Natural killer cell (primary cell): Measurements from ENCODE around the gene LBX2. TPM values are rescaled to one million over a fixed set of nuclear protein-coding genes. Genes with fewer than 3 reads are reported as not detected.

Experiments used
- ATAC-seq, 3 donors: fragments of 150-1000 bp in 2 of 3; fragments of 200-7000 bp in 1 of 3; cut with Tn5 transposase; 1 replicate in 1 of 3; 2 replicates in 2 of 3; pipeline ENCODE4 v1.10.0; 2021; ENCODE audit warnings: mild to moderate bottlenecking in 2 of 3, moderate library complexity in 2 of 3
- DNase-seq, 2 donors: peaks; one replicate each; pipeline versions ENCODE4 v3.0.0 to v3.0.0-alpha.2; 2013 to 2021; ENCODE audit warnings: mixed read lengths in 1 of 2
- H3K27ac ChIP-seq: one replicate; pipeline ENCODE4 v1.5.1; 2013; ENCODE audit warnings: mild to moderate bottlenecking, low read length
- H3K27me3 ChIP-seq: one replicate; pipeline ENCODE4 v1.6.1; 2013; ENCODE audit warnings: low read length; ENCODE audit not compliant: control insufficient read depth, insufficient read depth
- H3K36me3 ChIP-seq: one replicate; pipeline ENCODE4 v1.6.1; 2013; ENCODE audit warnings: low read length; ENCODE audit not compliant: control insufficient read depth, insufficient read depth
- H3K4me1 ChIP-seq: one replicate; pipeline ENCODE4 v1.6.1; 2013; ENCODE audit warnings: low read length; ENCODE audit not compliant: control insufficient read depth, insufficient read depth
- H3K4me3 ChIP-seq: one replicate; pipeline ENCODE4 v1.5.1; 2013; ENCODE audit warnings: low read length
- H3K9me3 ChIP-seq: one replicate; pipeline ENCODE4 v1.6.1; 2013; ENCODE audit warnings: low read length; ENCODE audit not compliant: control insufficient read depth, insufficient read depth
- H3K27ac Mint-ChIP-seq, 2 donors: one replicate each; pipeline ENCODE4 v1.8.0; 2022; ENCODE audit warnings: mild to moderate bottlenecking in 2 of 2, mixed read lengths in 2 of 2, moderate library complexity in 1 of 2
- H3K27me3 Mint-ChIP-seq, 2 donors: one replicate each; pipeline ENCODE4 v1.8.0; 2022; ENCODE audit warnings: low read depth in 2 of 2, mixed read lengths in 2 of 2
- H3K36me3 Mint-ChIP-seq: one replicate; pipeline ENCODE4 v1.8.0; 2022; ENCODE audit warnings: mixed read lengths
- H3K4me1 Mint-ChIP-seq, 2 donors: one replicate each; pipeline ENCODE4 v1.8.0; 2022; ENCODE audit warnings: mixed read lengths in 2 of 2
- H3K4me3 Mint-ChIP-seq: one replicate; pipeline ENCODE4 v1.8.0; 2022; ENCODE audit warnings: mild to moderate bottlenecking, moderate library complexity, mixed read lengths
- H3K9me3 Mint-ChIP-seq, 2 donors: one replicate each; pipeline ENCODE4 v1.8.0; 2022; ENCODE audit warnings: mixed read lengths in 2 of 2
- WGBS: methylation state at CpG from one replicate; pipeline ENCODE4 v1.1.7; 2013; ENCODE audit warnings: missing lambda C conversion rate; ENCODE audit not compliant: insufficient coverage; 5-methylcytosine and 5-hydroxymethylcytosine counted together
- intact Hi-C: fragments of 100-400 bp; cut with micrococcal nuclease; formaldehyde crosslinking; loops from one replicate; pipeline ENCODE4 v1.14.2; 2022
- total RNA-seq, 4 donors: library from RNA; stranded (reverse); fragments of 120-200 nt in 1 of 4; gene quantifications; one replicate each; pipeline versions ENCODE4 v1.2.3 to v1.2.4, GENCODE V29; 2013 to 2022
- TF ChIP-seq, protein P1 (sequence below): fragments of 200-600 bp; IDR thresholded peaks from one replicate; pipeline ENCODE4 v1.8.0; 2022; ENCODE audit warnings: antibody characterized with exemption

LBX2 gene
- total RNA-seq, 3 donors from 2014 or later (not counting 1 experiment from before 2014, with no cell fraction given): 1.7 to 1.9 (median 1.8) TPM

DNA sequence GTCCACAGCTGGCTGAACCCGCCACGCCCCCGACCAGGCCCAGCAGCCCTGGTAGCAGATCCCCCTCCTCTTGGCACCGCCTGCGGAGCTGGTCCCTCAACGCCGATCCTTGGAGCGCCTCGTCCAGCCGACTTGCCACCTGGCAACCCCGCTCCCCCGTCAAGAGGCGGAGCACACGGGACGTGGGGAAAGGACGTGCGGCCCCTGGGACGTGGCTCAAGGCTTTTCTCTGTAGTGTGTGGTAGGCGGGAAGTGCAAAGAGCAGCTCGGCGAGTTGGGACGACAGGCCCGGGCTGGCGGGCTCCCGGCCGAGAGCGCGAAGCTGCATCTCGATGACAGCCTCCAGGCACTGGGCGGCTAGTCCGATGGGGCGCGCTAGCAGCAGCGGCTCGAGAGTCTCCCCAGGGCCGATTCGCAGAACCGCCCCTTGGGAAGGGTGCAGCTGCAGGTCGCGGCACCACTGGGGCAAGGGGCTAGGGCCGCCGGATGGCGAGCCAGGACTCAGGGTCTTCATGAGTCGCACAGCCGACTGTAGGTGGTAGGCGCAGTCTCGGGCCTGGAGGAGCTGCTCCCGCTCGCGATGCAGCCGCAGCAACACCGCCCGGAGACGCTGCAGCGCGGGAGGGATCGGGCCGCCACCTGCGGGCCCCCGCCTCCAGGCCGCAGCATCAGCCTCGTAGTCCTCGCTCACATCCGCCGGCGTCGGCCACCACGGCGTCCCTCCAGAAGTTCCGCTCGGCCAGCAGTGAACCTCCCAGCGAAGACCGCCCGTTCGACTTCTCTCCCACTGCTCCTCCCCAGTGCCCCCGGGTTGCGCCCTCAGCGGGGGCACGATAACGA, 17.2 kb downstream of the LBX2 start:
- peak overlapping the region; percentile 81 for H3K4me3 ChIP-seq
- Mint-ChIP-seq H3K4me1 (peaks cover 24 to 40% of the 10 kb centered on the region in 2 donors), H3K27me3 (no peaks in the 10 kb centered on the region), H3K36me3 (peaks cover 8% of the 10 kb centered on the region), H3K27ac (peak overlapping the region; percentile 97), H3K9me3 (no peaks in the 10 kb centered on the region), H3K4me3 (peak overlapping the region; percentile 99)
- H3K36me3 ChIP-seq: peaks cover 21% of the 10 kb centered on the region
- TF ChIP-seq, protein P1, sequence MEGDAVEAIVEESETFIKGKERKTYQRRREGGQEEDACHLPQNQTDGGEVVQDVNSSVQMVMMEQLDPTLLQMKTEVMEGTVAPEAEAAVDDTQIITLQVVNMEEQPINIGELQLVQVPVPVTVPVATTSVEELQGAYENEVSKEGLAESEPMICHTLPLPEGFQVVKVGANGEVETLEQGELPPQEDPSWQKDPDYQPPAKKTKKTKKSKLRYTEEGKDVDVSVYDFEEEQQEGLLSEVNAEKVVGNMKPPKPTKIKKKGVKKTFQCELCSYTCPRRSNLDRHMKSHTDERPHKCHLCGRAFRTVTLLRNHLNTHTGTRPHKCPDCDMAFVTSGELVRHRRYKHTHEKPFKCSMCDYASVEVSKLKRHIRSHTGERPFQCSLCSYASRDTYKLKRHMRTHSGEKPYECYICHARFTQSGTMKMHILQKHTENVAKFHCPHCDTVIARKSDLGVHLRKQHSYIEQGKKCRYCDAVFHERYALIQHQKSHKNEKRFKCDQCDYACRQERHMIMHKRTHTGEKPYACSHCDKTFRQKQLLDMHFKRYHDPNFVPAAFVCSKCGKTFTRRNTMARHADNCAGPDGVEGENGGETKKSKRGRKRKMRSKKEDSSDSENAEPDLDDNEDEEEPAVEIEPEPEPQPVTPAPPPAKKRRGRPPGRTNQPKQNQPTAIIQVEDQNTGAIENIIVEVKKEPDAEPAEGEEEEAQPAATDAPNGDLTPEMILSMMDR: no peak
- peaks cover 29% of the 10 kb centered on the region for H3K4me1 ChIP-seq
- WGBS: 3% methylated on average over 80 of the region's 80 CpGs
- intact Hi-C loops: loop anchor here (2.0 kb wide), 2 partner anchors 61 to 395 kb away; partner anchors contain the start of genes C2orf81 and WDR54
- no peaks in the 10 kb centered on the region for H3K9me3 ChIP-seq
- DNase-seq: peak in 1 of 2 donors; percentile 72
- peak overlapping the region; percentile 88 for H3K27ac ChIP-seq
- ATAC-seq: peak; percentile 36 to 51 (median 41)
- H3K27me3 ChIP-seq: no peaks in the 10 kb centered on the region

DNA sequence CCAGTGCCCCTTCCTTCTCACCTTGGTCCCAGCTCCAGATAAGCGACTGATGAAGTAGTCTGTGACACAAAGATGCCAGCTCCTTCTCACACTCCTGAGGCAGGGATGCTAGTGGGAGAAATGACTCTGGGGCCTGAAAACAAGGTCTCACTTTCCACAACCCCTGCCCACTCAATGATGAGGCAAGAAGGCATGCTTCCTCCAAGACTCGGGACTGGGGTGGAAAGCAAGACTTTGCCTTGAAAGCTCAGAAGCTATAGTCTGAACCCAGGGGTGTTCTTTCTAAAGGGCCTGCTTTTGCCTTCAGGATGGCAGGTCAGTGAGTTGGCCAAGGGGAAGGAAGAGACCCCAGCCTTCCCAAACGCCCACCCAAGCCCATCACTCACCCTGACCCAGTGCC, 18.0 kb downstream of the LBX2 start:
- TF ChIP-seq, protein P1: no peak
- Histone ChIP-seq H3K4me1 (peaks cover 29% of the 10 kb centered on the region), H3K36me3 (peaks cover 21% of the 10 kb centered on the region), H3K27me3 (no peaks in the 10 kb centered on the region), H3K4me3 (no peak overlapping the region), H3K27ac (peak overlapping the region; percentile 88), H3K9me3 (no peaks in the 10 kb centered on the region)
- Mint-ChIP-seq H3K4me3 (peak overlapping the region; percentile 17), H3K36me3 (peaks cover 5% of the 10 kb centered on the region), H3K27ac (peak overlapping the region in 1 of 2 donors; percentile 97), H3K4me1 (peaks cover 23 to 34% of the 10 kb centered on the region in 2 donors), H3K9me3 (no peaks in the 10 kb centered on the region), H3K27me3 (no peaks in the 10 kb centered on the region)
- no peak for DNase-seq
- ATAC-seq: no peak
- WGBS: 71% methylated on average over 3 of the region's 3 CpGs
- intact Hi-C loops: no loop called here

DNA sequence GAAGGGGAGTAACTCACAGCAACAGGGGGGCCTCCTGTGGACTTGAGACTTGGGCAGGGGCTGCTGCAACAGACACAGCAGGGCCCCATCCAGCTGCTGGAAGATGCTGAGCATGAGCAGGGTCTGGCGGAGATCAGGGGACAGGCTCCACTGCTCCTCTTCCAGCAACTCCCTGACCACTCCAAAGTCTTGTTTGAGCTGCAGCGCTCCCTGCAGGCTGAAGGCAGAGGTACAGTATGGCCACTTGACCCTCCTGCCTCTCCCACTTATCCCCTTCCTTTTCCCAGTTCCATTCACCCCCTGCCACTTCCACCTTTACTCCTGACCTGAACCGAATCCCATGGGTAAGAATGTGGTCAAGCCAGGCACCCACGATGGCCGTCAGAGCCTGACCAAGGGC, 24.5 kb downstream of the LBX2 start:
- no peak overlapping the region for H3K4me3 ChIP-seq
- Mint-ChIP-seq H3K27ac (peak overlapping the region; percentile 0 to 98), H3K9me3 (no peaks in the 10 kb centered on the region), H3K4me1 (peaks cover 25 to 27% of the 10 kb centered on the region in 2 donors), H3K27me3 (no peaks in the 10 kb centered on the region), H3K36me3 (no peaks in the 10 kb centered on the region), H3K4me3 (no peak overlapping the region)
- TF ChIP-seq, protein P1: no peak
- H3K36me3 ChIP-seq: peaks cover 22% of the 10 kb centered on the region
- no peaks in the 10 kb centered on the region for H3K27me3 ChIP-seq
- H3K9me3 ChIP-seq: no peaks in the 10 kb centered on the region
- WGBS: 96% methylated on average over 5 of the region's 5 CpGs
- no peak overlapping the region for H3K27ac ChIP-seq
- peaks cover 24% of the 10 kb centered on the region for H3K4me1 ChIP-seq
- intact Hi-C loops: no loop called here
- DNase-seq (no peak), ATAC-seq (no peak)
